ENCODE results near the gene ACSF3. TPM values are rescaled to one million over a fixed set of nuclear protein-coding genes. Genes with fewer than 3 reads are reported as not detected.
"Not testable (repeated sequence)": the region's sequence is repeated elsewhere in the genome, so short reads cannot be mapped to it uniquely, and the experiment has no call there.

Gene ACSF3
- total RNA-seq, 2 donors from 2014 or later, result 33.1 to 59.9 TPM

DNA sequence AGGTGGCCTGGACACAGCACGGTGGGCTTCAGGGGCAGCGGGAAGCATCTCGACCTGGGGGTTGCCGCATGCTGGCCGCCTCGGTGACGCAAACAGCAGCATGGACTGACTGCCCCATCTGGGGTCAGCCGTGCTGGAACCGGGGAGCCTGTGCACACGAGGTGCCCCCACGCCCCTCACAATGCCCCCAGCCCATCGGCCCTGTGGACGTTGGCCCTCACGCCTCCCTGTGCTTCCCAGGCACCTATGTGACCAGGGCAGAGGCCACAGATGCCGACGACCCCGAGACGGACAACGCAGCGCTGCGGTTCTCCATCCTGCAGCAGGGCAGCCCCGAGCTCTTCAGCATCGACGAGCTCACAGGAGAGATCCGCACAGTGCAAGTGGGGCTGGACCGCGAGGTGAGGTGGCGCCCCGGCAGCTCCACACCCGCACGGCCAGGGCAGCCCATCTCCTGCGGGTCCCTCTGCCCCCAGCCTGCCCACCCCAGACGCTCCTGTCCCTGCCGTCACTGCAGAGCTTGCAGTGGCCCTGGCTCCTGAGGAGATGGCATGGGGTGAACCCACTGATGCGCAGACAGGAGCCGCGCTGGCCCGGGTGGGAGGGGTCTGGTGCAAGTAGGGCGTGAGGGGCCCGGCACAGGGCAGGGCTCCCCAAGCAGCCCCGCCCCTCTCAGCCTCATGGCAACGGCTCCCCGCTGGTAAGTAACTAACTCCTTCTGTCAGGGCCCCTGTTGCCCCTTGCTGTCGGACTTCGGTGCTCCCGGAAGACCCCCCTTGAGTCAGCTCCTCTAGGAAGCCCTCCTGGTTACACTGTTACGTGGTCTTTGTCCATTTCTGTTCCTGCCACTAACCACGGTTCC, 91.5 kb downstream of the ACSF3 start:
- no peak for DNase-seq (ENCODE audit: low spot score in 2 of 2)
- peak in 1 of 2 donors; percentile 49 for ATAC-seq
- Mint-ChIP-seq H3K27ac (peak overlapping the region in 1 of 2 donors; percentile 29), H3K36me3 (no peaks in the 10 kb centered on the region), H3K9me3 (no peaks in the 10 kb centered on the region)

DNA sequence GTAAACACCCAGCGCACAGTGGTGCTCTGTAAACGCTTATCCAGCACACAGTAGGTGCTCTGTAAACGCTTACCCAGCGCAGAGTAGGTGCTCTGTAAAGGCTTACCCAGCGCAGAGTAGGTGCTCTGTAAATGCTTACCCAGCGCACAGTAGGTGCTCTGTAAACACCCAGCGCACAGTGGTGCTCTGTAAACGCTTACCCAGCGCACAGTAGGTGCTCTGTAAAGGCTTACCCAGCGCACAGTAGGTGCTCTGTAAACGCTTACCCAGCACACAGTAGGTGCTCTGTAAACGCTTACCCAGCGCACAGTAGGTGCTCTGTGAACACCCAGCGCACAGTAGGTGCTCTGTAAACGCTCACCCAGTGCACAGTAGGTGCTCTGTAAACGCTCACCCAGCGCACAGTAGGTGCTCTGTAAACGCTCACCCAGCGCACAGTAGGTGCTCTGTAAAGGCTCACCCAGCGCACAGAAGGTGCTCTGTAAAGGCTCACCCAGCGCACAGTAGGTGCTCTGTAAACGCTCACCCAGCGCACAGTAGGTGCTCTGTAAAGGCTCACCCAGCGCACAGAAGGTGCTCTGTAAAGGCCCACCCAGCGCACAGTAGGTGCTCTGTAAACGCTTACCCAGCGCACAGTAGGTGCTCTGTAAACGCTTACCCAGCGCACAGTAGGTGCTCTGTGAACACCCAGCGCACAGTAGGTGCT, 92.4 kb downstream of the ACSF3 start:
- ATAC-seq; H3K36me3 Mint-ChIP-seq; H3K9me3 Mint-ChIP-seq; H3K27ac Mint-ChIP-seq; DNase-seq (ENCODE audit: low spot score in 2 of 2): not testable (repeated sequence)

DNA sequence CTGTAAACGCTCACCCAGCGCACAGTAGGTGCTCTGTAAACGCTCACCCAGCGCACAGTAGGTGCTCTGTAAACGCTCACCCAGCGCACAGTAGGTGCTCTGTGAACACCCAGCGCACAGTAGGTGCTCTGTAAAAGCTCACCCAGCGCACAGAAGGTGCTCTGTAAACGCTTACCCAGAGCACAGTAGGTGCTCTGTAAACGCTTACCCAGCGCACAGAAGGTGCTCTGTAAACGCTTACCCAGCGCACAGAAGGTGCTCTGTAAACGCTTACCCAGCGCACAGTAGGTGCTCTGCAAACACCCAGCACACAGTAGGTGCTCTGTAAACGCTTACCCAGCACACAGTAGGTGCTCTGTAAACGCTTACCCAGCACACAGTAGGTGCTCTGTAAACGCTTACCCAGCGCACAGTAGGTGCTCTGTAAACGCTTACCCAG, 93.0 kb downstream of the ACSF3 start:
- not testable (repeated sequence) for ATAC-seq; H3K27ac Mint-ChIP-seq; DNase-seq (ENCODE audit: low spot score in 2 of 2); H3K36me3 Mint-ChIP-seq; H3K9me3 Mint-ChIP-seq

DNA sequence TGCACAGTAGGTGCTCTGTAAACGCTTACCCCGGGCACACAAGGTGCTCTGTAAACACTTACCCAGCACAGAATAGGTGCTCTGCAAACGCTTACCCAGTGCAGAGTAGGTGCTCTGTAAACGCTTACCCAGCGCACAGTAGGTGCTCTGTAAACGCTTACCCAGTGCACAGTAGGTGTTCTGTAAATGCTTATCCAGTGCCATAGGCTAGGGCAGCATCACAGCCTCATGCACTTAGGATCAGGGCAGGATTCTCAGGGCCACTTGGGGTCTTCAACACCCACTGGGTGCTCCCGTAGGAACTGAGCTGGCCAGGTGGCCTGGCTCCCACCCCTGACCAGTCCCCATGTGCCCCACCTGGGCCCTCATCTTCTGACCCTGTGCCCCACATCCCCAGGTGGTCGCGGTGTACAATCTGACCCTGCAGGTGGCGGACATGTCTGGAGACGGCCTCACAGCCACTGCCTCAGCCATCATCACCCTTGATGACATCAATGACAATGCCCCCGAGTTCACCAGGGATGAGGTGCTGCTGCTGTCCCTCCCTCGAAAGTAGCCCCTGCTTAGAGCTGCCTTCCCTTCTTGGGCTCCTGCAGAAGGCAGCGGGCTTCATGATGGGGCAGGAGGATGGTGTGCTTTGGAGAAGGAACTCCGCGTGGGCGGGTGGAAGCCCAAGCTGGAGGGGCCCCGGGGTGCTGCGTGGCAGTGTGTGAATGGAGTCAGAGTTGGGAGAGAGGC, 93.5 kb downstream of the ACSF3 start:
- ATAC-seq (peak; percentile 24 to 62), DNase-seq (ENCODE audit: low spot score in 2 of 2) (no peak)
- Mint-ChIP-seq H3K9me3 (no peaks in the 10 kb centered on the region), H3K27ac (peak overlapping the region in 1 of 2 donors; percentile 73), H3K36me3 (no peaks in the 10 kb centered on the region)

DNA sequence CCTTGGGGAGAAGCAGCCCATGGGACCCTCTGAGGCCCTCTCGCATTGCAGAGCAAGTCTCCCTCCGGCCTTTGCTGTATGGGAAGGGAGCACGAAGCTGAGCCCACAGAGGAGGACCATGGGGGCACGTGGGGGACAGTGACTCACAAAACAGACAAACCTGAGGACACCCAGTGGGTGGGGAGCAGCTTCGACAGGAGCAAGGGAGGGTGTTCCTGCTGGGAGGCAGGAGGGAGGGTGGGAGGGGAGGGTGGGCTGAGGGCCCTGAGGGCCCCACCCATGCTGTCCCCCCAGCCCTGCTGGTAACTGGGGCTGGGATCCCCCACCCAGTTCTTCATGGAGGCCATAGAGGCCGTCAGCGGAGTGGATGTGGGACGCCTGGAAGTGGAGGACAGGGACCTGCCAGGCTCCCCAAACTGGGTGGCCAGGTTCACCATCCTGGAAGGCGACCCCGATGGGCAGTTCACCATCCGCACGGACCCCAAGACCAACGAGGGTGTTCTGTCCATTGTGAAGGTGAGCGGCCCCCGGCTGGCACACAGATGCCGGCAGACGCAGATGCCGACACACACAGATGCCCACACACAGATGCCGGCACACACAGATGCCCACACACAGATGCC, 94.2 kb downstream of the ACSF3 start:
- H3K9me3 Mint-ChIP-seq, result no peaks in the 10 kb centered on the region
- no peaks in the 10 kb centered on the region for H3K36me3 Mint-ChIP-seq
- DNase-seq (ENCODE audit: low spot score in 2 of 2), result no peak
- no peak overlapping the region for H3K27ac Mint-ChIP-seq
- ATAC-seq, result peak; percentile 7 to 39

DNA sequence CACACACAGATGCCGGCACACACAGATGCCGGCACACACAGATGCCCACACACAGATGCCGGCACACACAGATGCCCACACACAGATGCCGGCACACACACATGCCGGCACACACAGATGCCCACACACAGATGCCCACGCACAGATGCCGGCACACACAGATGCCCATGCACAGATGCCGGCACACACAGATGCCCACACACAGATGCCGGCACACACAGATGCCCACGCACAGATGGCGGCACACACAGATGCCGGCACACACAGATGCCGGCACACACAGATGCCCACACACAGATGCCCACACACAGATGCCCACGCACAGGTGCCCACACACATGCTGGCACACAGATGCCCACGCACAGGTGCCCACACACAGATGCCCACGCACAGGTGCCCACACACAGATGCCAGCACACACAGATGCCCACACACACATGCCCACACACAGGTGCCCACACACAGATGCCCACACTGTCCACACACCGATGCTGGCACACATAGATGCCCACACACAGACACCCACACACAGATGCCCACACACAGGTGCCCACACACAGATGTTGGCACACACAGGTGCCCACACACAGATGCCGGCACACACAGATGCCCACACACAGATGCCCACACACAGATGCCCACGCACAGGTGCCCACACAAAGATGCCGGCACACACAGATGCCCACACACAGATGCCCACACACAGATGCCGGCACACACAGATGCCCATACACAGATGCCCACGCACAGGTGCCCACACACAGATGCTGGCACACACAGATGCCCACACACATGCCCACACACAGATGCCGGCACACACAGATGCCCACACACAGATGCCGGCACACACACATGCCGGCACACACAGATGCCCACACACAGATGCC, 95.1 kb downstream of the ACSF3 start:
- H3K9me3 Mint-ChIP-seq, result not testable (repeated sequence)

DNA sequence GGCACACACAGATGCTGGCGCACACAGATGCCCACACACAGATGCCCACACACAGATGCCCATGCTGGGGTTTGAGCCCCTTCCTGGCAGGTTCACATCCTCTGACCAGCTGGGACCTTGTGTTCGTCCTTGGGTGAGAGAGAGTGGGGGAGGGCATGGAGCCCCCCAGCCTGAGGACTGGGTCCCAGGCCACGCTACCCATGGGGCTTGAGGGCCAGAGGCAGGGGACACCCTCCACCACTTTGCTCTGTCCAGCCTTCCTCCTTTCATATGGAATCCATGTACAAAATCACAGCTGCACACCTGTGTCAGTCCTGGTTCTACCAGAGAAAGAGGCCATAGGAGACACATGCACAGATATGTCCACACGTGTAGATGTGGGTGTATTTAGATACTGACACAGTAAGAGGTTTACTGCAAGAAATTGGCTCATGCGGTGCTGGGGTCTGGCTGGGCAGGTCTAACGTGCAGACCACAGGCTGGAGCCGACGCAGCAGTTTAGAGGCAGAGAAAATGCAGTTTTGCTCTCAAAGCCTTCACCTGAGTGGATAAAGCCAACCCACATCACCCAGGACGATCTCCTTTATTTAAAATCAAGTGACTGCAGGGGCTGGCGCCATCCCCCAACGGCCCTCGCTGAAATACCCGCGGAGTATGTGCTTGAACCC, 95.8 kb downstream of the ACSF3 start:
- Mint-ChIP-seq H3K9me3 (no peaks in the 10 kb centered on the region), H3K27ac (no peak overlapping the region), H3K36me3 (no peaks in the 10 kb centered on the region)
- DNase-seq (ENCODE audit: low spot score in 2 of 2) (peak in 1 of 2 donors; percentile 1), ATAC-seq (no peak)

More for the DNA sequence above, 95.1 kb downstream of the ACSF3 start:
- H3K36me3 Mint-ChIP-seq; H3K27ac Mint-ChIP-seq; ATAC-seq; DNase-seq (ENCODE audit: low spot score in 2 of 2): not testable (repeated sequence)

DNA sequence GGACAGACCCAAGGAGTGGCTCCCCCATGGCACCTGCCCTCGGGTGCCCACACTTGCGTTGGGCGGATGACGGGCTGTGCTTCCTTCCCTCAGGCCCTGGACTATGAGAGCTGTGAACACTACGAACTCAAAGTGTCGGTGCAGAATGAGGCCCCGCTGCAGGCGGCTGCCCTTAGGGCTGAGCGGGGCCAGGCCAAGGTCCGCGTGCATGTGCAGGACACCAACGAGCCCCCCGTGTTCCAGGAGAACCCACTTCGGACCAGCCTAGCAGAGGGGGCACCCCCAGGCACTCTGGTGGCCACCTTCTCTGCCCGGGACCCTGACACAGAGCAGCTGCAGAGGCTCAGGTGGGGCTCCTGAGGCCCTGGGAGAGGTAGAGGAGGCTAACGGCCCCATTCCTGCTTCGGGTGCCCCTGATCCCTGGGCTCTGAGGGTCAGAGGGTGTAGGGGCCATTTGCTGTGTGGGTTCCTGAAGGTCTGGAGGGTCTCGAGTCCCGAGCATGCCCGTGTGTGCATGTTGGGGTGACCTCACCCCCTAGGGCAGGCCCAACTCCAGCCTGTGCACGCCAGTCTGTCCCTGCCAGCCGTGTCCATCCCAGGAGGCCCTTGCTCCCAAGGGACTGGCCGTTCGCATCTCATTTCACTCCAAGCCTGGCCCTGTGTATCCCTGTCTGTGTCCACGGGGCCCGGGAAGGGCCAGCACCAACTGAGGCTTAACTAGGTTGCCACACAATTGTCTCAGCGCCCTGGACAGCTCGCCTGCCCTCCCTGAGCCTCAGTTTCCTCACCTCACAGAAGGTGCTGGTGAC, 96.7 kb downstream of the ACSF3 start:
- Mint-ChIP-seq H3K9me3 (no peaks in the 10 kb centered on the region), H3K27ac (no peak overlapping the region), H3K36me3 (no peaks in the 10 kb centered on the region)
- DNase-seq (ENCODE audit: low spot score in 2 of 2), result no peak
- ATAC-seq, result no peak

DNA sequence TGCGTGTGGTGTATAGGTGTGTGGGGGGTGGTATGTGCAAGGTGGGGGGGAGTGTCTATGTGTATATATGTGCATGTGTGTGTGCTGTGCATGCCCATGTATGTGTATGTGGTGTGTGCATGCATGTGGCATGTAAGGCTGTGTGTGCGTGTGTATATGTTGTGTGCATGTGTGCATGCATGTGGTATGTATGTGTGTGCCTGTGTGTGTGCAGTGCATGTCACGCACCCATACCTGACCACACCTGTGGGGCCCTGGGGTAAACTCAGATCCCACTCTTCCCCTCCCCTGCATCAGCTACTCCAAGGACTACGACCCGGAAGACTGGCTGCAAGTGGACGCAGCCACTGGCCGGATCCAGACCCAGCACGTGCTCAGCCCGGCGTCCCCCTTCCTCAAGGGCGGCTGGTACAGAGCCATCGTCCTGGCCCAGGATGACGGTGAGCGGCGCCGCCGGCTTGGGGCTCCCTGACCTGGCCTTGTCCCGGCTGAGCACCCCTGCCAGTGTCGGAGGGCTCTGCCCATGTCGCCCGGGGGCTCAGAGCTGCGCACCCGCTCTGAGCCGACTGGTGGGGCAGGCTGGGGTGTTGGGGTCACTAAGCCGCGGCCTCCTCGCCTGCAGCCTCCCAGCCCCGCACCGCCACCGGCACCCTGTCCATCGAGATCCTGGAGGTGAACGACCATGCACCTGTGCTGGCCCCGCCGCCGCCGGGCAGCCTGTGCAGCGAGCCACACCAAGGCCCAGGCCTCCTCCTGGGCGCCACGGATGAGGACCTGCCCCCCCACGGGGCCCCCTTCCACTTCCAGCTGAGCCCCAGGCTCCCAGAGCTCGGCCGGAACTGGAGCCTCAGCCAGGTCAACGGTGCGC, 97.6 kb downstream of the ACSF3 start:
- no peaks in the 10 kb centered on the region for H3K9me3 Mint-ChIP-seq
- DNase-seq (ENCODE audit: low spot score in 2 of 2), result no peak
- no peaks in the 10 kb centered on the region for H3K36me3 Mint-ChIP-seq
- no peak for ATAC-seq
- H3K27ac Mint-ChIP-seq, result no peak overlapping the region

DNA sequence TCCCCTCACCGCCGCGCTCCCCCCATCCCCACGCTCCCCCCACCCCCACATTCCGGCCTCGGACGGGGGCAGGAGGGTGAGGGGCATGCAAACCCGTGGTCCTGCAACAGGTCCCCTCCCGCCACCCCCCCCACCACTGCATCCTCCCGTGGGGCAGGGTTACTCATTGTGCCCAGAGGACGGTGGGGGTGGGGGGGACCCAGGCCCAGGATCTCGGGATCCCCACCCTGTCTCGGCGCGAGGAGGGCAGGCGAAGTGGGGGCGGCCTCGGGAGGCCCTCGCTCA, 98.2 kb downstream of the ACSF3 start:
- Mint-ChIP-seq H3K9me3 (no peaks in the 10 kb centered on the region), H3K36me3 (no peaks in the 10 kb centered on the region), H3K27ac (no peak overlapping the region)
- no peak for ATAC-seq
- DNase-seq (ENCODE audit: low spot score in 2 of 2), result no peak

DNA sequence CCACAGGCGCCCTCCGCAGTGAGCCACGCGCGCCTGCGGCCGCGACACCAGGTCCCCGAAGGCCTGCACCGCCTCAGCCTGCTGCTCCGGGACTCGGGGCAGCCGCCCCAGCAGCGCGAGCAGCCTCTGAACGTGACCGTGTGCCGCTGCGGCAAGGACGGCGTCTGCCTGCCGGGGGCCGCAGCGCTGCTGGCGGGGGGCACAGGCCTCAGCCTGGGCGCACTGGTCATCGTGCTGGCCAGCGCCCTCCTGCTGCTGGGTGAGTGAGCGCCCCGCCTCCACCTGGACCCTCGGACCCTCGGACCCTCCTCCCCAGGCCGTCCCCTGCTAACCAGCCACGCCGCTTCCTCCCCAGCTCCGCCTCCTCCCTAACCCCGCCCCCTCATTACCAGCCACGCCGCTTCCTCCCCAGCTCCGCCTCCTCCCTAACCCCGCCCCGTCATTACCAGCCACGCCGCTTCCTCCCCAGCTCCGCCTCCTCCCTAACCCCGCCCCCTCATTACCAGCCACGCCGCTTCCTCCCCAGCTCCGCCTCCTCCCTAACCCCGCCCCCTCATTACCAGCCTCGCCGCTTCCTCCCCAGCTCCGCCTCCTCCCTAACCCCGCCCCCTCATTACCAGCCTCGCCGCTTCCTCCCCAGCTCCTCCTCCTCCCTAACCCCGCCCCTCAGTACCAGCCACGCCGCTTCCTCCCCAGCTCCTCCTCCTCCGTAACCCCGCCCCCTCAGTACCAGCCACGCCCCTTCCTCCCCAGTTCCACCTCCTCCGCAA, 98.7 kb downstream of the ACSF3 start:
- not testable (repeated sequence) for H3K27ac Mint-ChIP-seq, H3K9me3 Mint-ChIP-seq, H3K36me3 Mint-ChIP-seq
- DNase-seq (ENCODE audit: low spot score in 2 of 2), result peak in 1 of 2 donors; percentile 71
- peak; percentile 49 to 53 for ATAC-seq

DNA sequence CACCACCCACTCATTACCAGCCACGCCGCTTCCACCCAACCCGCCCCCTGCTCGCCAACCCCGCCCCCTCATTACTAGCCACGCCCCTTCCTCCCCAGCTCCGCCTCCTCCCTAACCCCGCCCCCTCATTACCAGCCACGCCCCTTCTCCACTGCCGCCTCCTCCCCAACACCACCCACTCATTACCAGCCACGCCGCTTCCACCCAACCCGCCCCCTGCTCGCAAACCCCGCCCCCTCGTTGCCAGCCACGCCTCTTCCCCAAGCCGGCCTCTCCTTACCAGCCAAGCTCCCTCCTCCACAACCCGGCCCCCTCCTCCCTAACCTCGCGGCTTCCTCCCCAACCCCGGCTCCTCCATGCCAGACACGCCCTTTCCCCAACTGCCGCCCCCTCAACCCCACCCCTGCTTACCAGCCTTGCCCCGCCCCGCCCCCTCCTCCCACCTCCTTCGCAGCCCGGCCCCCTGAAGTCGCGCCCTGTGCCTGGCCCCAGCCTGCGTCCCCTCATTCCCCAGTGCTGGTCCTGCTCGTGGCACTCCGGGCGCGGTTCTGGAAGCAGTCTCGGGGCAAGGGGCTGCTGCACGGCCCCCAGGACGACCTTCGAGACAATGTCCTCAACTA, 99.4 kb downstream of the ACSF3 start:
- peak; percentile 60 to 65 for ATAC-seq
- no peak overlapping the region for H3K27ac Mint-ChIP-seq
- H3K36me3 Mint-ChIP-seq, result no peaks in the 10 kb centered on the region
- no peaks in the 10 kb centered on the region for H3K9me3 Mint-ChIP-seq
- DNase-seq (ENCODE audit: low spot score in 2 of 2), result no peak

All from activated naive CD4-positive, alpha-beta T cell treated with anti-CD3 and anti-CD28 coated beads, Interleukin-2, amount 50 U/mL, for 72 hours (primary cell).